Skeletal muscle satellite cell (primary cell): ENCODE measurements around the gene LPGAT1.
A peak's percentile ranks its signal among the peaks of the same experiment; 100 is the strongest.

Experiments
- H3K27me3 ChIP-seq: 2 replicates; pipeline ENCODE4 v1.7.0; 2013; ENCODE audit warnings: low read length; ENCODE audit not compliant: control insufficient read depth, insufficient read depth
- H3K36me3 ChIP-seq: 2 replicates; pipeline ENCODE4 v1.7.0; 2013; ENCODE audit warnings: mild to moderate bottlenecking, control low read depth, low read length; ENCODE audit not compliant: insufficient read depth
- H3K4me1 ChIP-seq: 2 replicates; pipeline ENCODE4 v1.7.0; 2013; ENCODE audit warnings: low read length; ENCODE audit not compliant: control insufficient read depth, insufficient read depth
- H3K4me2 ChIP-seq: 2 replicates; pipeline ENCODE4 v1.7.0; 2013; ENCODE audit warnings: mild to moderate bottlenecking, low read length
- H3K4me3 ChIP-seq: 2 replicates; pipeline ENCODE4 v1.7.0; 2013; ENCODE audit warnings: low read length
- H3K9ac ChIP-seq: 2 replicates; pipeline ENCODE4 v1.7.0; 2013; ENCODE audit warnings: mild to moderate bottlenecking, low read depth, low read length, moderate library complexity
- H3K9me3 ChIP-seq: replicated peaks from 2 replicates; pipeline ENCODE4 v1.7.0; 2013; ENCODE audit warnings: mild to moderate bottlenecking, control low read depth, low read length

LPGAT1 gene

GRCh38 chr1:211843507-211844298, 13.1 kb upstream of the LPGAT1 start:
- Histone ChIP-seq H3K4me1 (no peaks in the 10 kb centered on the region), H3K4me2 (no peak overlapping the region), H3K36me3 (no peaks in the 10 kb centered on the region), H3K9me3 (no peaks in the 10 kb centered on the region), H3K27me3 (peaks cover 11% of the 10 kb centered on the region), H3K4me3 (no peak overlapping the region), H3K9ac (no peak overlapping the region)

GRCh38 chr1:211843018-211843417, 12.5 kb upstream of the LPGAT1 start:
- Histone ChIP-seq H3K4me3 (no peak overlapping the region), H3K27me3 (peaks cover 18% of the 10 kb centered on the region), H3K9me3 (no peaks in the 10 kb centered on the region), H3K4me1 (no peaks in the 10 kb centered on the region), H3K9ac (no peak overlapping the region), H3K36me3 (no peaks in the 10 kb centered on the region), H3K4me2 (no peak overlapping the region)

GRCh38 chr1:211842518-211842917, 12.0 kb upstream of the LPGAT1 start:
- H3K9ac ChIP-seq = no peak overlapping the region

GRCh38 chr1:211839106-211839505, 8.5 kb upstream of the LPGAT1 start:
- no peak overlapping the region for H3K4me2 ChIP-seq
- H3K4me3 ChIP-seq = no peak overlapping the region
- no peaks in the 10 kb centered on the region for H3K4me1 ChIP-seq
- H3K9me3 ChIP-seq = no peaks in the 10 kb centered on the region
- H3K36me3 ChIP-seq = no peaks in the 10 kb centered on the region
- H3K27me3 ChIP-seq = peaks cover 23% of the 10 kb centered on the region
- H3K9ac ChIP-seq = no peak overlapping the region

More at GRCh38 chr1:211842518-211842917, 12.0 kb upstream of the LPGAT1 start:
- H3K4me3 ChIP-seq = no peak overlapping the region
- no peaks in the 10 kb centered on the region for H3K36me3 ChIP-seq
- peaks cover 19% of the 10 kb centered on the region for H3K27me3 ChIP-seq
- H3K4me1 ChIP-seq = no peaks in the 10 kb centered on the region
- no peak overlapping the region for H3K4me2 ChIP-seq
- no peaks in the 10 kb centered on the region for H3K9me3 ChIP-seq

- H3K27me3 ChIP-seq = peaks cover 8% of the 10 kb centered on the region
- no peak overlapping the region for H3K9ac ChIP-seq
- H3K4me1 ChIP-seq = peaks cover 9% of the 10 kb centered on the region
- H3K36me3 ChIP-seq = no peaks in the 10 kb centered on the region
- H3K9me3 ChIP-seq = no peaks in the 10 kb centered on the region
- H3K4me3 ChIP-seq = no peak overlapping the region
- H3K4me2 ChIP-seq = no peak overlapping the region
Measured at GRCh38 chr1:211833174-211833820, 2.7 kb upstream of the LPGAT1 start.

- no peak overlapping the region for H3K9ac ChIP-seq
- H3K9me3 ChIP-seq = no peaks in the 10 kb centered on the region
- H3K27me3 ChIP-seq = peaks cover 4% of the 10 kb centered on the region
- H3K4me2 ChIP-seq = no peak overlapping the region
- no peak overlapping the region for H3K4me3 ChIP-seq
- H3K4me1 ChIP-seq = peaks cover 9% of the 10 kb centered on the region
- H3K36me3 ChIP-seq = no peaks in the 10 kb centered on the region
Measured at GRCh38 chr1:211832661-211833060, 2.1 kb upstream of the LPGAT1 start.

GRCh38 chr1:211831558-211832323, 1.2 kb upstream of the LPGAT1 start:
- no peak overlapping the region for H3K4me3 ChIP-seq

GRCh38 chr1:211830055-211830327, 572 bp downstream of the LPGAT1 start:
- H3K4me3 ChIP-seq = peak overlapping the region; percentile 84
- peaks cover 15% of the 10 kb centered on the region for H3K4me1 ChIP-seq
- H3K9ac ChIP-seq = peak overlapping the region; percentile 89
- H3K36me3 ChIP-seq = no peaks in the 10 kb centered on the region
- H3K27me3 ChIP-seq = no peaks in the 10 kb centered on the region
- H3K4me2 ChIP-seq = peak overlapping the region; percentile 94
- H3K9me3 ChIP-seq = no peaks in the 10 kb centered on the region

More at GRCh38 chr1:211831558-211832323, 1.2 kb upstream of the LPGAT1 start:
- Histone ChIP-seq H3K9me3 (no peaks in the 10 kb centered on the region), H3K27me3 (peaks cover 1% of the 10 kb centered on the region), H3K9ac (no peak overlapping the region), H3K4me1 (peaks cover 9% of the 10 kb centered on the region), H3K4me2 (no peak overlapping the region), H3K36me3 (no peaks in the 10 kb centered on the region)

GRCh38 chr1:211829343-211830054, 1.1 kb downstream of the LPGAT1 start:
- Histone ChIP-seq H3K4me3 (peak overlapping the region; percentile 84), H3K36me3 (no peaks in the 10 kb centered on the region), H3K27me3 (no peaks in the 10 kb centered on the region), H3K4me2 (peak overlapping the region; percentile 94), H3K4me1 (peaks cover 15% of the 10 kb centered on the region), H3K9ac (peak overlapping the region; percentile 89), H3K9me3 (no peaks in the 10 kb centered on the region)

GRCh38 chr1:211828584-211829342, 1.8 kb downstream of the LPGAT1 start:
- Histone ChIP-seq H3K36me3 (no peaks in the 10 kb centered on the region), H3K27me3 (no peaks in the 10 kb centered on the region), H3K4me3 (peak overlapping the region; percentile 84), H3K9ac (peak overlapping the region; percentile 89), H3K4me2 (peak overlapping the region; percentile 94), H3K9me3 (no peaks in the 10 kb centered on the region), H3K4me1 (peaks cover 15% of the 10 kb centered on the region)
